Endothelial cell of umbilical vein (primary cell): ENCODE results near the gene IMPA2. TPM values are rescaled to one million over a fixed set of nuclear protein-coding genes. Genes with fewer than 3 reads are reported as not detected.

ENCODE experiments used
- BruUV-seq: library from RNA; stranded (reverse); fragments of 400-500 nt; replicated peaks from 2 replicates; lab custom pipeline; 2021; lab: Mats Ljungman, UMichigan
- CTCF ChIA-PET: fragments of 300-600, 350-600 bp; sonication (Branson Sonifier 250); formaldehyde crosslinking; loops from one replicate; lab custom pipeline; 2021; ENCODE audit warnings: antibody characterized with exemption, inconsistent platforms; lab: Charles Lee
- POLR2A ChIA-PET: fragments of 300-600, 350-600 bp; sonication (Branson Sonifier 250); formaldehyde crosslinking; loops from one replicate; lab custom pipeline; 2021; ENCODE audit warnings: antibody characterized with exemption, inconsistent platforms; lab: Charles Lee
- DNase-seq: peaks from one replicate; pipeline ENCODE4 v3.0.0-alpha.2; 2011; ENCODE audit warnings: low read depth, low spot score
- FAIRE-seq: peaks from 2 replicates; lab custom pipeline; 2011; peaks lifted over from hg19 to GRCh38; lab: Jason Lieb, UNC
- H2AFZ ChIP-seq: 2 replicates; pipeline ENCODE4 v1.6.0; 2012; ENCODE audit warnings: low read depth, low read length, control low read depth, inconsistent platforms
- H3K27ac ChIP-seq: 2 replicates; pipeline ENCODE4 v1.5.1; 2011; ENCODE audit warnings: low read depth, mild to moderate bottlenecking, control low read depth, low read length, moderate library complexity; ENCODE audit not compliant: insufficient read depth
- H3K27me3 ChIP-seq, 2 experiments: 2 replicates each; pipeline versions ENCODE4 v1.6.0 to v1.6.1; 2011; ENCODE audit warnings: low read length in 2 of 2, mixed read lengths in 1 of 2; ENCODE audit not compliant: control insufficient read depth in 2 of 2, insufficient read depth in 2 of 2
- H3K36me3 ChIP-seq, 2 experiments: 2 replicates in 1 of 2; 3 replicates in 1 of 2; pipeline ENCODE4 v1.5.1; 2011; ENCODE audit warnings: low read length in 2 of 2, mild to moderate bottlenecking in 1 of 2, moderate library complexity in 1 of 2; ENCODE audit not compliant: control insufficient read depth in 2 of 2, insufficient read depth in 2 of 2; ENCODE audit errors: extremely low read depth in 1 of 2
- H3K4me1 ChIP-seq: 3 replicates; pipeline ENCODE4 v1.5.1; 2011; ENCODE audit warnings: mild to moderate bottlenecking, low read length; ENCODE audit not compliant: control insufficient read depth, insufficient read depth; ENCODE audit errors: extremely low read depth
- H3K4me2 ChIP-seq: 2 replicates; pipeline ENCODE4 v1.6.1; 2011; ENCODE audit warnings: low read length, control low read depth, mixed read lengths; ENCODE audit not compliant: insufficient read depth
- H3K4me3 ChIP-seq, 3 experiments: fragments of 200-600 bp in 1 of 3; sonication (generic), shearing (Covaris generic) in 1 of 3; replicated peaks in 1 of 3; 2 replicates each; pipeline ENCODE4 v1.5.1; 2011 to 2016; ENCODE audit warnings: control low read depth in 3 of 3, low read length in 3 of 3, mild to moderate bottlenecking in 2 of 3, inconsistent platforms in 1 of 3, low read depth in 1 of 3, moderate library complexity in 1 of 3; ENCODE audit not compliant: insufficient read depth in 1 of 3
- H3K79me2 ChIP-seq: 2 replicates; pipeline ENCODE4 v1.6.0; 2012; ENCODE audit warnings: low read length, inconsistent platforms; ENCODE audit not compliant: control insufficient read depth, insufficient read depth
- H3K9ac ChIP-seq: replicated peaks from 2 replicates; pipeline ENCODE3; 2011; ENCODE audit warnings: low read length, control low read depth; ENCODE audit not compliant: insufficient read depth; ENCODE audit errors: extremely low read depth
- H3K9me1 ChIP-seq: replicated peaks from 3 replicates; pipeline ENCODE4 v1.6.0; 2011; ENCODE audit warnings: mild to moderate bottlenecking, low read length; ENCODE audit not compliant: control insufficient read depth, insufficient read depth; ENCODE audit errors: extremely low read depth
- H3K9me3 ChIP-seq: replicated peaks from 2 replicates; pipeline ENCODE4 v1.5.1; 2012; ENCODE audit warnings: low read length, inconsistent platforms; ENCODE audit not compliant: control insufficient read depth, insufficient read depth
- H4K20me1 ChIP-seq: replicated peaks from 2 replicates; pipeline ENCODE3; 2011; ENCODE audit warnings: mild to moderate bottlenecking, low read length; ENCODE audit not compliant: control insufficient read depth, insufficient read depth; ENCODE audit errors: extremely low read depth
- CTCF ChIP-seq, 2 donors: IDR thresholded peaks; 1 replicate in 1 of 2; 2 replicates in 1 of 2; pipeline ENCODE4 v1.5.1; 2011; ENCODE audit warnings: low read length in 2 of 2, mild to moderate bottlenecking in 2 of 2, moderate library complexity in 2 of 2, control low read depth in 1 of 2, inconsistent platforms in 1 of 2, low read depth in 1 of 2; ENCODE audit not compliant: insufficient read depth in 1 of 2; ENCODE audit errors: extremely low read depth in 1 of 2
- EZH2 ChIP-seq: IDR thresholded peaks from 2 replicates; pipeline ENCODE4 v1.6.1; 2012; ENCODE audit warnings: borderline replicate concordance, low read depth, mild to moderate bottlenecking, moderate library complexity, low read length, inconsistent platforms; ENCODE audit not compliant: severe bottlenecking
- FOS ChIP-seq: IDR thresholded peaks from 2 replicates; pipeline ENCODE4 v1.6.1; 2011; ENCODE audit warnings: mild to moderate bottlenecking, low read length, moderate library complexity, borderline replicate concordance; ENCODE audit not compliant: insufficient read depth
- GATA2 ChIP-seq: IDR thresholded peaks from 2 replicates; pipeline ENCODE4 v1.7.0; 2011; ENCODE audit warnings: low read depth, mild to moderate bottlenecking, moderate library complexity, mixed read lengths, low read length; ENCODE audit not compliant: insufficient read length, insufficient read depth
- JUN ChIP-seq: IDR thresholded peaks from 2 replicates; pipeline ENCODE4 v1.6.1; 2011; ENCODE audit warnings: borderline replicate concordance, low read depth; ENCODE audit not compliant: insufficient read length, insufficient read depth
- MAX ChIP-seq: IDR thresholded peaks from 2 replicates; pipeline ENCODE4 v1.6.1; 2011; ENCODE audit not compliant: insufficient read depth, insufficient read length
- MYC ChIP-seq: IDR thresholded peaks from one replicate; pipeline ENCODE4 v1.6.1; 2011; ENCODE audit warnings: mild to moderate bottlenecking, low read depth, low read length
- POLR2A ChIP-seq: IDR thresholded peaks from 2 replicates; pipeline ENCODE4 v1.6.1; 2012; ENCODE audit warnings: low read depth, mild to moderate bottlenecking, control low read depth, low read length
- POLR2AphosphoS5 ChIP-seq: IDR thresholded peaks from 2 replicates; pipeline ENCODE4 v1.6.1; 2012; ENCODE audit warnings: low read depth, mild to moderate bottlenecking, control low read depth, low read length, moderate library complexity; ENCODE audit not compliant: insufficient read depth
- dilution Hi-C: fragments of 300-500 bp; cut with MboI; formaldehyde crosslinking; loops from one replicate; pipeline ENCODE4 v1.15.0; 2019; ENCODE audit warnings: low sequenced_read_pairs; ENCODE audit not compliant: extremely low pct_ligation_motif_present
- intact Hi-C: fragments of 100-400 bp; cut with micrococcal nuclease; formaldehyde crosslinking; loops from one replicate; pipeline ENCODE4 v1.10.0; 2022
- polyA plus RNA-seq, 4 experiments: library from polyadenylated mRNA; depleted of rRNA in 3 of 4; stranded (reverse) in 3 of 4; unstranded in 1 of 4; fragments of >200 nt; gene quantifications; 2 replicates each; pipeline versions ENCODE4 v1.2.1 to v1.2.3, GENCODE V29; 2011 to 2012; ENCODE audit warnings: missing spikeins in 1 of 4
- total RNA-seq: library from RNA; stranded (reverse); gene quantifications from 2 replicates; pipeline ENCODE4 v1.2.3, GENCODE V29; 2021

Gene IMPA2
- total and polyA plus RNA-seq, 2 donors (not counting 3 experiments of a cell fraction or from before 2014, with no cell fraction given): 6.1 to 8.0 TPM

GRCh38 chr18:12038082-12038638 lies 56.9 kb downstream of the IMPA2 start:
- Histone ChIP-seq H2AFZ (peak overlapping the region; percentile 99), H3K9me1 (no peaks in the 10 kb centered on the region), H3K79me2 (no peaks in the 10 kb centered on the region), H4K20me1 (no peaks in the 10 kb centered on the region), H3K4me2 (peak overlapping the region; percentile 86), H3K36me3 (no peaks in the 10 kb centered on the region), H3K4me3 (peak overlapping the region in 1 of 3 experiments; percentile 57), H3K27ac (no peak overlapping the region), H3K4me1 (peaks cover 2% of the 10 kb centered on the region), H3K27me3 (peaks cover 5 to 7% of the 10 kb centered on the region in 2 experiments), H3K9ac (peak overlapping the region; percentile 59), H3K9me3 (no peaks in the 10 kb centered on the region)
- ChIA-PET POLR2A (no interaction called here), CTCF (interaction anchor here (0.6 to 9.8 kb wide), 25 partner anchors 8 to 382 kb away, joined by 3 to 159 read pairs (median 5); partner anchors contain the start of genes GNAL and IMPA2)
- dilution Hi-C loops (no loop called here), intact Hi-C loops (loop anchor here (2.0 to 5.0 kb wide), 3 partner anchors 43 to 186 kb away; partner anchors contain the start of genes CHMP1B and IMPA2)
- no TSS peak for BruUV-seq
- no peak for FAIRE-seq
- TF ChIP-seq JUN (no peak), MYC (no peak), EZH2 (no peak), CTCF (IDR thresholded peaks at IDR 0.05; ENCODE audit: extremely low read depth in 1 of 2, insufficient read depth in 1 of 2, low read depth in 1 of 2, low read length in 2 of 2) (no peak), GATA2 (no peak), POLR2A (no peak), POLR2AphosphoS5 (no peak), FOS (no peak), MAX (no peak)
- no peak for DNase-seq
